ENCODE results near the gene MITF.

Gene MITF

DNA sequence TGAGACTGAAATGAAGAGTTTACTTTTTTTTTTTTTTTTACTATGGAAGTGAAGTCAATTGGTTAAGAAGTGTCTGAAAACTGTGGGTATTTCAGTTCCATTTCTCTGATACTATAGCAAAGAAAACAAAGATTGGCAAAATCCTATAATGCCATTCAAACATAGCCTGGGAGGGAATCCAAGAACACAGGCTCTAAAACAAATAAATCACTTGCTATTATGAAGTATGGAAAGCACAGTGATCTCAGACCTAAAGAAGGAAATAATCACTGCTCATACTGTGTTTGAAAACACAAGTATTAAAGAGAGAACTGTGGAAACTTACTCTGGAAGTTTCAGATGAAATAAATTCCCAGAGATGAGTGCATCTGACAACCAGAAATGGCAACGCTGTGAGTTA lies 272.3 kb downstream of the MITF start:
- DNase-seq (ENCODE audit: low read depth) = no peak
- TF ChIP-seq, protein P1, sequence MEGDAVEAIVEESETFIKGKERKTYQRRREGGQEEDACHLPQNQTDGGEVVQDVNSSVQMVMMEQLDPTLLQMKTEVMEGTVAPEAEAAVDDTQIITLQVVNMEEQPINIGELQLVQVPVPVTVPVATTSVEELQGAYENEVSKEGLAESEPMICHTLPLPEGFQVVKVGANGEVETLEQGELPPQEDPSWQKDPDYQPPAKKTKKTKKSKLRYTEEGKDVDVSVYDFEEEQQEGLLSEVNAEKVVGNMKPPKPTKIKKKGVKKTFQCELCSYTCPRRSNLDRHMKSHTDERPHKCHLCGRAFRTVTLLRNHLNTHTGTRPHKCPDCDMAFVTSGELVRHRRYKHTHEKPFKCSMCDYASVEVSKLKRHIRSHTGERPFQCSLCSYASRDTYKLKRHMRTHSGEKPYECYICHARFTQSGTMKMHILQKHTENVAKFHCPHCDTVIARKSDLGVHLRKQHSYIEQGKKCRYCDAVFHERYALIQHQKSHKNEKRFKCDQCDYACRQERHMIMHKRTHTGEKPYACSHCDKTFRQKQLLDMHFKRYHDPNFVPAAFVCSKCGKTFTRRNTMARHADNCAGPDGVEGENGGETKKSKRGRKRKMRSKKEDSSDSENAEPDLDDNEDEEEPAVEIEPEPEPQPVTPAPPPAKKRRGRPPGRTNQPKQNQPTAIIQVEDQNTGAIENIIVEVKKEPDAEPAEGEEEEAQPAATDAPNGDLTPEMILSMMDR (conservative IDR thresholded peaks at IDR 0.05; ENCODE audit: low read depth, low read length) = no peak
- H3K4me3 ChIP-seq (ENCODE audit: low read length) = no peak overlapping the region

All from retinal pigment epithelial cell (primary cell).